ENCODE data around the gene ZNF425.
A peak's percentile ranks its signal among the peaks of the same experiment; 100 is the strongest.

Gene ZNF425

GRCh38 chr7:149077594-149077993 lies 48.5 kb downstream of the ZNF425 start:
- no peak overlapping the region for H3K4me3 ChIP-seq (replicated peaks; ENCODE audit: low read depth, low read length)
- no peak for DNase-seq (ENCODE audit: extremely low read depth, low read depth)
- TF ChIP-seq, protein P1, sequence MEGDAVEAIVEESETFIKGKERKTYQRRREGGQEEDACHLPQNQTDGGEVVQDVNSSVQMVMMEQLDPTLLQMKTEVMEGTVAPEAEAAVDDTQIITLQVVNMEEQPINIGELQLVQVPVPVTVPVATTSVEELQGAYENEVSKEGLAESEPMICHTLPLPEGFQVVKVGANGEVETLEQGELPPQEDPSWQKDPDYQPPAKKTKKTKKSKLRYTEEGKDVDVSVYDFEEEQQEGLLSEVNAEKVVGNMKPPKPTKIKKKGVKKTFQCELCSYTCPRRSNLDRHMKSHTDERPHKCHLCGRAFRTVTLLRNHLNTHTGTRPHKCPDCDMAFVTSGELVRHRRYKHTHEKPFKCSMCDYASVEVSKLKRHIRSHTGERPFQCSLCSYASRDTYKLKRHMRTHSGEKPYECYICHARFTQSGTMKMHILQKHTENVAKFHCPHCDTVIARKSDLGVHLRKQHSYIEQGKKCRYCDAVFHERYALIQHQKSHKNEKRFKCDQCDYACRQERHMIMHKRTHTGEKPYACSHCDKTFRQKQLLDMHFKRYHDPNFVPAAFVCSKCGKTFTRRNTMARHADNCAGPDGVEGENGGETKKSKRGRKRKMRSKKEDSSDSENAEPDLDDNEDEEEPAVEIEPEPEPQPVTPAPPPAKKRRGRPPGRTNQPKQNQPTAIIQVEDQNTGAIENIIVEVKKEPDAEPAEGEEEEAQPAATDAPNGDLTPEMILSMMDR (IDR thresholded peaks at IDR 0.05; ENCODE audit: low read depth, low read length, missing control alignments), result no peak

GRCh38 chr7:149075286-149075685 lies 50.8 kb downstream of the ZNF425 start:
- TF ChIP-seq, protein P1 (IDR thresholded peaks at IDR 0.05; ENCODE audit: low read depth, low read length, missing control alignments), result no peak
- no peak for DNase-seq (ENCODE audit: extremely low read depth, low read depth)
- H3K4me3 ChIP-seq (replicated peaks; ENCODE audit: low read depth, low read length), result no peak overlapping the region

DNA sequence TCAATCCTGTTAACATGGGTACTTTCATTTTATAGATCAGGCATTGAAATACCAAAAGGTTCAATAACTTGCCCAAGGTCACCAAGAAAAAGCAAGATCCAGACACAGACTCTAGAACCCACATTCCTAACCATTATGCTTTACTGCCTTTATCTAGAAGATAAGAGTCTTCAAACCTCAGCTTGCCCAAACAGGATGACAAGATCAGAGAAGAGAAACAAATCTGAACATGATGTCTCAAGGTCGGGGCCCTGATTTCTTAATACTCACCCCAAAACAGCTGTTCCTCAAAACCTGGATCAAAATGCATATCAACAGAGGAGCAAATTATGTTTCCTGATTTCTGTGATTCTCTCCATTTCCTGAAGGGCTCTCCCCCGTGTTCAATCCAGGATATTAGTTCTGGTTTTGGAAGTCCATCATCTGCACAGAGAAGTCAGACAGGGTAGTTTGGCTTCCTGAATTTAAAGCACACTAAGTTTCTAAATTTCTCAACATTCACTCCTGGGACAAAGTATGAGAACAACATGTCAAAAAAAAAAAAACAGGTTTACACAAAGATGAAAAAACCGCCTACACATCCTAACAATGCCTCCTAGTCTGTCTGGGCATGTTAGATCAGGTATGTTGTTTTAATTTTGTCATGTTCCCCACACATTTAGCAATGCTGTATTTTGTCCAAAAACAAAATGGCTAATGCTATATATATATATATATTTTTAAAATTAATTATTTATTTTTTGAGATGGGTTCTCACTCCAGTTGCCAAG lies 51.8 kb downstream of the ZNF425 start:
- H3K4me3 ChIP-seq (replicated peaks; ENCODE audit: low read depth, low read length), result no peak overlapping the region
- TF ChIP-seq, protein P1 (IDR thresholded peaks at IDR 0.05; ENCODE audit: low read depth, low read length, missing control alignments), result no peak
- no peak for DNase-seq (ENCODE audit: extremely low read depth, low read depth)

DNA sequence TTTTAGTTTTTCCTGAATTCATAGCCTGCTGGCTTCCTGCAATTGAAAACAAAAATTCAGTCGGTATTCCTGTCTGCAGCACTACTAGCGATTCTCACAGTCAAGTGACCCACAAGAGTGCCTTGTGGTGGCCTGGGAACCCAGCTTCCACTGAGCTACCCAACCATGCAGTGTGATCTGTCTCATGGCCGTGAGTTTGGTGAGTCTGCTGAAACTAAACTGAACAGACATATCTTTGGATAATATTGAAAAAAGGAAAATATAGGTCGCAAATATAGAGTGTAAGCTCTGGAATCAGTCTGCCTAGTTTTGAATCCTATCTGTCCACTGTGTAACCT lies 53.7 kb downstream of the ZNF425 start:
- DNase-seq (ENCODE audit: extremely low read depth, low read depth), result no peak
- TF ChIP-seq, protein P1 (IDR thresholded peaks at IDR 0.05; ENCODE audit: low read depth, low read length, missing control alignments), result no peak
- H3K4me3 ChIP-seq (replicated peaks; ENCODE audit: low read depth, low read length), result no peak overlapping the region

GRCh38 chr7:149071641-149072437 lies 54.3 kb downstream of the ZNF425 start:
- TF ChIP-seq, protein P1 (IDR thresholded peaks at IDR 0.05; ENCODE audit: low read depth, low read length, missing control alignments), result peak; percentile 37
- H3K4me3 ChIP-seq (replicated peaks; ENCODE audit: low read depth, low read length), result no peak overlapping the region
- DNase-seq (ENCODE audit: extremely low read depth, low read depth), result no peak

- TF ChIP-seq, protein P1 (IDR thresholded peaks at IDR 0.05; ENCODE audit: low read depth, low read length, missing control alignments), result no peak
- H3K4me3 ChIP-seq (replicated peaks; ENCODE audit: low read depth, low read length), result no peak overlapping the region
- DNase-seq (ENCODE audit: extremely low read depth, low read depth), result no peak
Measured at GRCh38 chr7:149071182-149071635, 54.9 kb downstream of the ZNF425 start.

All from HFF-Myc (cell line).